HG02763 (cell line): ENCODE measurements around the gene KLHL11.
A peak's percentile ranks its signal among the peaks of the same experiment; 100 is the strongest.

Experiments
- ATAC-seq: cut with Tn5 transposase; IDR thresholded peaks from one replicate; pipeline ENCODE4 v1.9.1; 2021; ENCODE audit warnings: mild to moderate bottlenecking, moderate library complexity; ENCODE audit not compliant: unreplicated experiment

The KLHL11 gene, protein sequence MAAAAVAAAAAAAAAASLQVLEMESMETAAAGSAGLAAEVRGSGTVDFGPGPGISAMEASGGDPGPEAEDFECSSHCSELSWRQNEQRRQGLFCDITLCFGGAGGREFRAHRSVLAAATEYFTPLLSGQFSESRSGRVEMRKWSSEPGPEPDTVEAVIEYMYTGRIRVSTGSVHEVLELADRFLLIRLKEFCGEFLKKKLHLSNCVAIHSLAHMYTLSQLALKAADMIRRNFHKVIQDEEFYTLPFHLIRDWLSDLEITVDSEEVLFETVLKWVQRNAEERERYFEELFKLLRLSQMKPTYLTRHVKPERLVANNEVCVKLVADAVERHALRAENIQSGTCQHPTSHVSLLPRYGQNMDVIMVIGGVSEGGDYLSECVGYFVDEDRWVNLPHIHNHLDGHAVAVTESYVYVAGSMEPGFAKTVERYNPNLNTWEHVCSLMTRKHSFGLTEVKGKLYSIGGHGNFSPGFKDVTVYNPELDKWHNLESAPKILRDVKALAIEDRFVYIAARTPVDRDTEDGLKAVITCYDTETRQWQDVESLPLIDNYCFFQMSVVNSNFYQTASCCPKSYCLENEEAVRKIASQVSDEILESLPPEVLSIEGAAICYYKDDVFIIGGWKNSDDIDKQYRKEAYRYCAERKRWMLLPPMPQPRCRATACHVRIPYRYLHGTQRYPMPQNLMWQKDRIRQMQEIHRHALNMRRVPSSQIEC

DNA sequence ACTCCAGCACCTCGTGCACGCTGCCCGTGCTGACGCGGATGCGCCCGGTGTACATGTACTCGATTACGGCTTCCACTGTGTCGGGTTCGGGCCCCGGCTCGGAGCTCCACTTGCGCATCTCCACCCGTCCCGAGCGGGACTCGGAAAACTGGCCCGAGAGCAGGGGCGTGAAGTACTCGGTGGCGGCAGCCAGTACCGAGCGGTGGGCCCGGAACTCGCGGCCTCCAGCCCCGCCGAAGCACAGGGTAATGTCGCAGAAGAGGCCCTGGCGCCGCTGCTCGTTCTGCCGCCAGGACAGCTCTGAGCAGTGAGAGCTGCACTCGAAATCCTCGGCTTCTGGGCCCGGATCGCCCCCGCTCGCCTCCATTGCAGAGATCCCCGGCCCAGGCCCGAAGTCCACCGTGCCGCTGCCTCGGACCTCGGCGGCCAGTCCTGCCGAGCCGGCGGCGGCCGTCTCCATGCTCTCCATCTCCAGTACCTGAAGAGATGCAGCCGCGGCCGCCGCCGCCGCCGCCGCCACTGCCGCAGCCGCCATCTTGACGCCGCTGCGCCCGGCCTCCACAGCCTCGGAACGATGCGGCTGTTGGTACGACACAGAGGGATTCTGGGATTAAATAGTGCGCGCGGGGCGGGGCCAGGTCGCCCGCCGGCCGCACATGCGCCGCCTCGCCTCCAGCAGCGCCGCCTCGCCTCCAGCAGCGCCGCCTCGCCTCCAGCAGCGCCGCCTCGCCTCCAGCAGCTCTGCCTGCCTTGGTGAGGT lies at the start of gene KLHL11:
Gene KLHL11 (minus strand): TSS at position 588 of the 760 bp plus-strand sequence. CDS start 53 bp downstream, at position 535.
- ATAC-seq = peak; percentile 83

DNA sequence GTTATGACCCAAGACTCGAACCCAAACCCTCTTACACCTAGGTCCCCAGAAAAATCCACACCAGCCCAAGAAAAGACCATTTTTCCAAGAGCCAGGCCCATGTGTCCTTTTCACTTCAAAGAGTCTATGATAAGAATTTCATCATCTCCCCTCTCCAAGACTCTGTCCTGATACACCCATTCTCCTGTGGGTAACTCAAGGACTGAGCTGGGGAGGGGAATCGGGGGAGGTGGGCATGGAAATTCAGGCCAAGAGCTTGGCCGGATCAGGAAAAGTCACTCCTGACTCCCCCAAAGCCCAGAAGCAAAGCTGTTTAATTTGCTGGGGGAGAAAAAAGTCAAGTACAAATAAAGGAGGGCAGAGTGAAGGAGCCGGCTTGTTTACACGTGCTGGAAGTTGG lies 49.8 kb upstream of the KLHL11 start:
- no peak for ATAC-seq

DNA sequence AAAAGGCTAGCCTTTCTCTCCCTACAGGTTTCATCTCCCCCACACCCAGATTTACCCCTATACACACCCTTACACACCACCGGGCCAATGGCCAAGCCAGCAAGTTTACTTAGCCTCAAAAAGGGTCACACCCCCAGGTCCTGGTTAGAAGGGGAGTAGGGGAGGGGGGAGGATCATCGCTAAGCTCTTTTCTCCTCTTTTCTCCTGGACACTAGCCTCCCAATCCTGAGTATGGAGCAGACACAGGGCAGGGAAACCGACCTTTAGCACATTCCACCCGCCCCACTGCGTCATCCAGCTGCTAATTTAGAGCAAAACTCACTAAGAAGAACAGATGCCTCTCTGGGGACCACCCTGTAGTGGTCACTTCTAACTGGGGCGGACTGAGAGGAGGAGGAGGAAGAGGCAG lies 49.1 kb upstream of the KLHL11 start:
- ATAC-seq = no peak

DNA sequence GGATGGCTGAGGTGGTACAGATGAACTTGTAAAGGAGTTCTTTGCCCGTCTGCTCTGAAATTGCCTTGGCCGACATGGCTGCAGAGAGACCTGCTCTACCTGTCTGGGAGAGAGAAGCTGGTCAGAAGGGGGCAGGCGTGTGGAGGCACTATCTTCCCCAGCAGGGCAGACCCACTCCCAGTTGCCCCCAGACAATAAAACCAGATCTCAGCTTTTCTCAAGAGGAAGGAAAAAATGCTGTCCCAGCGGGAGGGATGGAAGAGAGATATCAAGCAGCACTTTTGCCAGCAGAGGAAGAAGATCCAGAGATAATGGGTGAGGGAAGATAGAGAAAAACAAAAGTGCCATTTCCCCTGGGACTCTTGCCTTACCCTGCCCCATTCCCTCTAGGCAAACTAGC lies 48.6 kb upstream of the KLHL11 start:
- no peak for ATAC-seq

DNA sequence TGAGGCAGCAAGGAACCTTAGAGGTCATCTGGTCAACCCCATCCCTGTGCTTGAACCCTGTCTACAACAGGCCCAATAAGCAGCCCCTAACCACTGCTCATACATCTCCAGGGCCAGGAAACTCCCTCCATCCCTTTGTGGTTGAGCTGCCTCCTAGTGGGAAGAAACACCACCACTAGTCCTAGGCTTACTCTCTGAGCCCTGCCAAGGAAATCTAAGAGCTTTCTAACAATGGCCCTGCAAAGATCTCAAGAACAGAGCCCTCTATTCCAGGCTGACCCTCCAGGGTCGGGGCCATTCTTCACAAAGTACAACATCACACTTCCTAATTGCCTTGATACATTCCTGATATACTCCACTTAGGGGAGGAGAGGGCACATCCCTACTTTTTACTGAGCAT lies 47.7 kb upstream of the KLHL11 start:
- no peak for ATAC-seq

DNA sequence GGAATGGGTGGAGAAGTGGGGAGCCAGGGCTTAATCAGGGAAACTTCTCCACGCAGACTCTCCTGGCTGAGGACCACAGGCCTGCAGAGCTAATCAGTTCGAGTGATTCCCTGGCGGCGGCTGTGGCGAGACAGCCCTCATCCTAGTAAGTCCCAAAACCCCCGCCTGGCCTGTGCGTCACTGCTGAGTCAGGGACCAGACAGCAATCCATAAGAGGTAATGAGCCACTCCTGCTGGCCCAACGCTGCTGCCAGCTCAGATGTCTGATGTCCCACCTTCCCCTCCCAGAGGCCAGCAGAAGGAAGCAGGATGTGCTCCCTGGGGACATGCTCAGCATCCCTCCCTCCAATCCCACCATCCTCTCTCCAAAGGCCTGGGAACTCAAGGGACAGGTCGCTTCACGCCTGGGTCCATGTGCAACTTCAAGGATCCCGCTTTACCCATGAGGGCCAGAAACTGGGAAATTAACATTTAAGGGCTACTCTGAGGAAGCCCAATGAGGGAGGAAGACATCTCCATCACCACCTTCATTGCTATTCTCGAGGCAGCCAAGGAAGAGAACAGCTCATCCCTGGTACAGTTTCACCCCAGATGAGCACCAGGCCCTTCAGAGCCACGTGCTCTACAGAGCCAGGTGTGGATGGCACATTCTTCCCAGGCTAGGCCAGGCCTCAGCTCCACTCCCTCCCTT lies 45.6 kb upstream of the KLHL11 start:
- ATAC-seq = no peak

DNA sequence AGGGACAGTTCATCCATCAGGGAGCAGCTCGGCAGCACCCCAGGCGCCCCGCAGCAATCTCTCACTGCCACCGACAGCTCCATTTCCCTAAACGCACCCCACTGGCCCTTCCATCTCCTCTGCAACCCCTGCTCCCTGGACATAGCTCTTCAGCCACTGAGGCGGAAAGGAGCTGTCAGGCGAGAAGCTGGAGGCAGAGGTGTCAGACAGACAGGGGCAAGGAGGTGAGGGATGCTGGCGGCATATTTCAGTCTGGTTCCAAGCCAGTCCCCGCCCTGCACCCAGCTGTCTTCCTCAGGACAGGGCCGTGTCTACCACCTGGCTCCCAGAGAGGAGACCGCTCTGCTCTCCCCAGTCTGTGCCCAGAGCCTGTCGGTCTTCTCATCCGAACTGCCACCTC lies 43.9 kb upstream of the KLHL11 start:
- no peak for ATAC-seq

DNA sequence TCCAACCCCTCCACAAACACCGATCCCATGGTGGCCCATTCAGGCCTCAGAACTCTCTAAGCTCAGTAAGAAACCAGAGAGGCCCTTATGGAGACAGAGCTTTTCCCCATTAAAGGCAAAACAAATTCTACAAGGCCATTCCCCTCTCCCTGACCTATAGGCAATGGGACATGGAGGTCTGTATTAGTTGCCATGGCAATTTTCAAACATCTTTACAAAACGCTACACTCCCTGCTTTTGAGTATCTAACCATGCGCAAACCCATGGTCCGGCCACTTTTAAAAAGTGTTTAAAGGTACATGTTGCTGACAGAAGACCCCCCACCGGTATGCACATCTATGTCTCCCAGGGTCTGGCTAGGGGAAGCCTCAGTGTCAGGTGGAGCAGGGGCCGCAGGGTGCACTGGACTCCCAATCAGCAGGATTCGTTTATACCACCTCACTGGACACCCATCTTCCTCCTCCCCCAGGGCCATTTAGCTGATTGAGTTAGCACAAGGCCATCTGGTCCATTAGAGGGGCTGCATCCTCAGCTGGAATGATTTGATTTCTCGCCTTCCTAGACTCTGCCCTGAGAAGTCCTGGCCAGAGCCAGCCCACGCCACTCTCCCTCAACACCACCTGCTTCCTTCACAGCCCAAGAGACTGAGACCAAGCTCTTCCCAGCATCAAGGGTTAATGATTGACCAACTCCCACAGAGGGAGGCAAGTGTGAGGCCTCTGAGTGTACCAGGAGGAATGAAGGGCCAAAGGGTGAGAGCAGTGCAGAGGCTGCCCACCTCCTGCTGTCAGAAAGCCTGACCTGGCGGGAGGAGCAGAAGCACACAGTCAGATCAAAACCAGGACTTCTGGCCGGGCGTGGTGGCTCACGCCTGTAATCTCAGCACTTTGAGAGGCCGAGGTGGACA lies 42.7 kb upstream of the KLHL11 start:
- no peak for ATAC-seq

DNA sequence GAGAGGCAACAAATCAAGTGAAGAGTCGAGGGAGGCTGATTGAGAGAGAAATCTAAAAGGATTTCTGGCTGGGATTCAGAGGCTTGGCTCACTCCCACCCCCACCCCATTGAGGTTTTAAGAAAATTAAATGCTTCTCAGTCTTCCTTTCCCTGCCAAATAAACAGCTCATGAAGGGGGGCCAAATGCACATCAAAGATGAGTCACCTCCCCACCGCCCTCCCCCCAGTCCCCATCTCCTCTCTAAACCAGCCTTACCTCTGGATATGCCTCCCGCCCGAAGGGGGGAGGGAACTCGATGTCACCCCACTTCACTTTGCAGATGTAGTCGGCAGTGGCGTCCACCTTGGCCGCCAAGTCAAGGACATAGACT lies 41.9 kb upstream of the KLHL11 start:
- no peak for ATAC-seq

DNA sequence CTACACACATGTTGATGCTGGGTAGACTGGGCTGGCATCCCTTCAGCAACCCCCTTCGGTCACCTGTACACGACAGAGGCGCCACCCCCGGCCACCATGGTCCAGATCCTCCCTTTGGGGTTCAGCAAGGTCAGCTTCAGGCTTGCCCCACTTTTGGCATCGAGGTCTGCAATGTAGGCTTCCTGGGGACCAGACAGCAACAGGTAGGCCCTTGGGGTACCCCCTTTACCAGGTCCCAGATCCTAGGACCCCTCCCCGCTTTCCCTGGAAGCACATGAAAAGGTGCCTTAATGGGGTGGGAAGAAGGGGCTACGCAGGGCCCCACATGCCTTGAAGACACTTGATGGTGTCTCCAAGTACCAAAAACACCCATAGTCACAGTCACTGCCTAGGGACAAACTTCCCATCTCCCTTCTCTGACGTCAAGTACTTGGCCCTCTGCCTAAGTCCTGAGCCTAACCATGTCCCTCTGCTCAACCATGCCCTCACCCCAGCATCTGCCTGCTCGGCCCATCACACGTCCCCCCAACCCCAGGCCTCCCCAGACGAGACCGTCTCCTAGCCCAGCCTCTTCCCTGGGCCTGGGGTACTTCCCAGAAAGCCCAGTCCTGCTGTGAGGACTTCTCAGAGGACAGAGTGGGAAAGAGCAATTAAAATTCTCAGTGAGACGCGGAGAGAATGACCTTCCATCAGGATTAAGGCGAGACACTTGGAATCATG lies 41.4 kb upstream of the KLHL11 start:
- ATAC-seq = no peak

DNA sequence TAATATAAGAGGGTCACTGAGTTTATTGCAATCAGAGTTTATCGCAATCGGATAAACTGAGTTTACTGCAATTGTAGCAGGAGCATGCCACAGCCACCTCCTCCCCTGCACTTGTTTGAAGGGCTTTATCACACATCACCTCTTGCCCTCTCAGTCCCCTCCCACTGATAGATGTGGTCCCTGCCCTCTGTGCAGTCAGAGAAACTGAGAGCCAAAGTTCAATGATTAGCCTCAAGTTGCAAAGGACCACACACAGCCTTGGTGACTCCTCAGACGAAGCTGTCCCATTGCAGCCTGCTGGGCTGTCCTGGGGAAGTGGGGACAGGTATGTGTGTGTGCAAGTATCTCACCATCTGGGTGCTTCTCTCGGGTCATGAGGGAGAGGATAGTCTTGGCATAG lies 39.9 kb upstream of the KLHL11 start:
- ATAC-seq = no peak

DNA sequence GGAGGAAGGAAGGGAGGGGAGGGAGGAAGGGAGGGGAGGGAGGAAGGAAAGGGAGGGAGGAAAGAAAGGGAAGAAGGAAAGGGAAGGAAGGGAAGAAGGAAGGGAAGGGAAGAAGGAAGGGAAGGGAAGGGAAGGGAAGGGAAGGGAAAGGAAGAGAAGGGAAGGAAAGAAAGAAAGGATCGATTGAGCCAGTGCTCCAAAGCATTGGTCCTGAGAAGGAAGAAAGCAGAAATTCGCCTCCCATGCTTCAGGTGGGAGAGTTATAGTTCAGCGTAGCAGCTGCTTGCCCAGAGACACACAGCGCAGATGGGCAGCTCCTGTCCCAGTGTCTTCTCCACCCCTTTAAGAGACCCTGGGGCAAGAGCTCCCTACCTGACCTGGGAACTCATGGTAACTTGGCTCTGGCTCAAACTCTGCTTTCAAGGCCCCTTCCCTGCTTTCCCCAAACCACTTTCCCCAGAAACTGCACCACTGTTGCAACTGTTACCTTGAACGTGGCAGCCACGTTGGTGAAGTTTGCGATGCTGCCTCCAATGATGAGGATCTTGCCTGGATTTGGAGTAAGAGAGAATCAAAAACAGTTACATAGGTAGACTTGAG lies 39.1 kb upstream of the KLHL11 start:
- no peak for ATAC-seq

DNA sequence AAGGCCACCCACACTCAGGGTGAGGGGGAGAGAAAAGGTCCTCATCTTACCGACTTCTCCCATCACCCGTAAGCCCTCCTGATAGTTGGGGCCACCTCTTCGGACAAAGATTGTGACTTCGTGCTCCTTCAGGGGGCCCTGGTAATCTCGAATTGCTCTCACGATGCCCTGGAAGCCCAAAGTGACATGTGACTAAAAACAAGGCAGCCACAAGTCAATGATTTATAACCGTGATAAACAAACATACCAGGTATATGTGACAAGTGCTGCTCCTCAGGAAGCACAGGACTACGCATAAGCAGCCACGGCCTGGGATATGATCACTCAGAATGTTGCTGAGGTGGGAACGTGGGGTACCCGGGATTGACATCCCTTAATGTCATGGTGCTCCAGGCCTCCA lies 36.4 kb upstream of the KLHL11 start:
- ATAC-seq = no peak

DNA sequence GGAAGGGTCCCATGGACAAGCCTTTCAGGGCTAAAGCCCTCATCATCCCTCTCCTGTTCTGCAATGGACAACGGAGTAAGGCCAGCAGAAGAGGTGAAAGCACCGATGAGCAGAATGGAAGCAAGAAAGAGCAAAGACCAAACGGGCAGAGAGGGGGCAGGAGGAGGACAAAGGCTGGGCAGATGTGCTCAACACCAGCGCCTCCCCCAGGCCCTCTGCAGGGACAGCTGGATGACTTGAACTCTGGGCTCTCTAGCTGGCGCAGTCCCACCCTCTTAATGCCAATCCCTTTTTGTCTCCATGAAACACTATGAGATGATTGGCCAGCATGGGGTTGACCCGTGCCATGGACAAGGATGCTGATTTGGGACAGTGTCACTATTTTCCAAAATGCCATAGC lies 31.5 kb upstream of the KLHL11 start:
- no peak for ATAC-seq

DNA sequence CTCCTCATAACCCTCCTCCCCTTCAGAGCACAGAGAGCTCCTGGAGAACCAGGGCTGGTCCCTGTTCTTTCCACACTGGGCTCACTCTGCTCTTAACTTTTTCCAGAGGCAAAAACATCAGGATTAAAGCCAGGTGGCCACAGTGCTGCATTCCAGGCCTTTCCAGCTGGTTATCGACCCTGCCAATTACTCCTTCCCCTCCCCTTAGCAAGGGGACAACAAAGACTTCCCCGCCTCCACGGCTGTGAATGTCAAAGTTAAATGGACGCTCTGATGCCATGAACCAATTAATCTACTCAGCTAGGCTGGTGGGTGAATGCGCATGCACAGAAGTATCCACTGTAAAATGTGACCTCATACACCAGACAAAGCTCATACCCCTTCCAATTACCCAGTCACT lies 30.4 kb upstream of the KLHL11 start:
- no peak for ATAC-seq

DNA sequence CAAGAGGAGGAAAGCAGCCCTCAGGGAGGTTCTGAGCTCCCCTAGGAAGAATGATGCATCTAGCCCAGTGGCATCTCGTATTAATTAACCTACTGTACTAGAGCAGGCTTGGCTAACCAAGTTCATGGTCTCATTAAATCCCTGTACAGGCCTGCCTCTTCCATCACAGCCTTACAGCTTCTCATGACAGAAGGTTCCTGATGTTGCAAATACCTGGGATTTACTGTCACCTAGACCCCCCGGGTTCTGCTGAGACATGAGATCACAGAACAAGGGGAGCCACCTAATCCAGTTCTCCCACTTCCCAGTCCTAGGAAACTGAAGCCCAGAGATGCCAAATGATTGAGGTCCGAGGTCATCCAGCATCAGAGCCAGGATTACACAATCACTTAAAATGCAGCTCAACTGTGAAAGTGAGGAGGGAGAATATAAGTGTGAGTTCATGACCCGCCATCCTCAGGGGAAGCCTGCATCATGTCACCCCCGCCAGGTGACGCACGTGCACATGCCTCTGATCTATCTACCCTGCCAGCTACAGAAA lies 29.6 kb upstream of the KLHL11 start:
- no peak for ATAC-seq

DNA sequence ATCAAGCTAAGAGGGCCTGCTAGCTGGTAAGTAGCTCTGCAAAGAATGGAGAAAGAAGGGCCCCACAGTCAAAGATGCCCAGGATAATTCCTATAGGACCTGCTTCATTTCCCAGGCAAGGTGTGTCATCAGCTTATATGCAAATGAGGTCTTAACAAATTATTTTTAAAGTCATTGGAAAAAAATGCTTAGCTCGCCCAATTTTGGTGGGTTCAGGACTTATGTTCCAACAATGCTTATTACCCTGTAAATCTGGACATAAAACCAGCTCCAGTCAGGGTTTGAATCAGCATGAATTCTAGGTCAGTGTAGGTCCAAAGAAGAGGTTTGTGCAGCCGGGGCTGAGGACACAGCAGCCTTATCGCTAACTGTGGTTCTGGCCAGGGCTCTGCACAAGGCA lies 28.2 kb upstream of the KLHL11 start:
- no peak for ATAC-seq

DNA sequence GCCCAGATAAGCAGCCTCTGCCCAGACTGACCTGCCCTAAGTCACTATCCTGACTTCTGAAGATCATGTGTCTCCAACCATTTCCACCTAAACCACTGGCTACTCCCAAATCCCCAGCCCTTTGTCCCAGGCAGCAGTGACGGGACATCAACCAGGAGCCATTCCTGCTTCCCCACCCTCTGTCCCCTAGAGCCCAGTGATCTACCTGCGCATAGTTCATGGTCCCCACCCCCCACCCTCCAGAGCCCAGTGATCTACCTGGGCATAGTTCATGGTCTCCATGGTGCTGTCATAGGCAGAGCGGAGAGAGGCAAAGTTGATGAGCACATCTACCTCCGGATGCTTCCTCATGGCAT lies 26.8 kb upstream of the KLHL11 start:
- no peak for ATAC-seq
